Measurements from ENCODE around the gene FARP1.

- TF ChIP-seq, protein P1, sequence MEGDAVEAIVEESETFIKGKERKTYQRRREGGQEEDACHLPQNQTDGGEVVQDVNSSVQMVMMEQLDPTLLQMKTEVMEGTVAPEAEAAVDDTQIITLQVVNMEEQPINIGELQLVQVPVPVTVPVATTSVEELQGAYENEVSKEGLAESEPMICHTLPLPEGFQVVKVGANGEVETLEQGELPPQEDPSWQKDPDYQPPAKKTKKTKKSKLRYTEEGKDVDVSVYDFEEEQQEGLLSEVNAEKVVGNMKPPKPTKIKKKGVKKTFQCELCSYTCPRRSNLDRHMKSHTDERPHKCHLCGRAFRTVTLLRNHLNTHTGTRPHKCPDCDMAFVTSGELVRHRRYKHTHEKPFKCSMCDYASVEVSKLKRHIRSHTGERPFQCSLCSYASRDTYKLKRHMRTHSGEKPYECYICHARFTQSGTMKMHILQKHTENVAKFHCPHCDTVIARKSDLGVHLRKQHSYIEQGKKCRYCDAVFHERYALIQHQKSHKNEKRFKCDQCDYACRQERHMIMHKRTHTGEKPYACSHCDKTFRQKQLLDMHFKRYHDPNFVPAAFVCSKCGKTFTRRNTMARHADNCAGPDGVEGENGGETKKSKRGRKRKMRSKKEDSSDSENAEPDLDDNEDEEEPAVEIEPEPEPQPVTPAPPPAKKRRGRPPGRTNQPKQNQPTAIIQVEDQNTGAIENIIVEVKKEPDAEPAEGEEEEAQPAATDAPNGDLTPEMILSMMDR (IDR thresholded peaks at IDR 0.05), result no peak
- no peak for TF ChIP-seq POLR2AphosphoS5 (IDR thresholded peaks at IDR 0.05)
Observed at GRCh38 chr13:98371516-98372023, 228.7 kb downstream of the FARP1 start.

Measured in gastroesophageal sphincter (tissue), 3 donors.